ENCODE data around the gene TMEM131L.
A peak's percentile ranks its signal among the peaks of the same experiment; 100 is the strongest.

The TMEM131L gene

DNA sequence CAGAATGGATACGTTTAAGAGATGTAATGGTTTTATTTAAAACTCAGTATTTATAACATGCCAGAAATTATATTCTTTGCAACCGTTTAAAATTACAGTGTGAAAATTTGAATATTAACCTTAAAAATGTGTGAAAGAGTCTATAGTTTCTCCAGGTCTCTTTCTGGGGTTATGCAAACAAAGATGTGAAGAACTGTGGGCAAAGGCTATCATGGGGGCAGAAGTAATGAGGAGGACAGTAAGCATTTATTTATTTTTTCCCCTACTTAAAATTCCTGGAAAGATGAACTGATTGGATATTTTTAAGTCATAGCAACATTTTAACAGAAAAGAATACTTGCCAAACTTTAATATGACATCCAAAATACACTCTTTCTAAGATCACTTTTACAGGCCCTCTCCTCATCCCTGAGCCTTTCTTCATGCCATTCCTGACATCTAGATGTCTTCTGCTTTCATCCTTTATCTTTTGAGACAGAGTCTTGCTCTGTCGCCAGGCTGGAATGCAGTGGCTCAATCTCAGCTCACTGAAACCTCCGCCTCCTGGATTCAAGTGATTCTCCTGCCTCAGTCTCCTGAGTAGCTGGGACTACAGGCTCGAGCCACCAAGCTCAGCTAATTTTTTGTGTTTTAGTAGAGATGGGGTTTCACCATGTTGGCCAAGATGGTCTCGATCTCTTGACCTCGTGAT, 46.1 kb downstream of the TMEM131L start:
- POLR2A ChIA-PET (ENCODE audit: low non-redundant PET) = no interaction called here
- DNase-seq (ENCODE audit: low spot score) = no peak
- TF ChIP-seq, protein P1, sequence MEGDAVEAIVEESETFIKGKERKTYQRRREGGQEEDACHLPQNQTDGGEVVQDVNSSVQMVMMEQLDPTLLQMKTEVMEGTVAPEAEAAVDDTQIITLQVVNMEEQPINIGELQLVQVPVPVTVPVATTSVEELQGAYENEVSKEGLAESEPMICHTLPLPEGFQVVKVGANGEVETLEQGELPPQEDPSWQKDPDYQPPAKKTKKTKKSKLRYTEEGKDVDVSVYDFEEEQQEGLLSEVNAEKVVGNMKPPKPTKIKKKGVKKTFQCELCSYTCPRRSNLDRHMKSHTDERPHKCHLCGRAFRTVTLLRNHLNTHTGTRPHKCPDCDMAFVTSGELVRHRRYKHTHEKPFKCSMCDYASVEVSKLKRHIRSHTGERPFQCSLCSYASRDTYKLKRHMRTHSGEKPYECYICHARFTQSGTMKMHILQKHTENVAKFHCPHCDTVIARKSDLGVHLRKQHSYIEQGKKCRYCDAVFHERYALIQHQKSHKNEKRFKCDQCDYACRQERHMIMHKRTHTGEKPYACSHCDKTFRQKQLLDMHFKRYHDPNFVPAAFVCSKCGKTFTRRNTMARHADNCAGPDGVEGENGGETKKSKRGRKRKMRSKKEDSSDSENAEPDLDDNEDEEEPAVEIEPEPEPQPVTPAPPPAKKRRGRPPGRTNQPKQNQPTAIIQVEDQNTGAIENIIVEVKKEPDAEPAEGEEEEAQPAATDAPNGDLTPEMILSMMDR (conservative IDR thresholded peaks at IDR 0.05; ENCODE audit: low read depth) = no peak
- no peak overlapping the region for H3K27ac ChIP-seq
- CTCF ChIA-PET = interaction anchor here (0.6 kb wide), 1 partner anchor 15 kb away, joined by 6 read pairs; no protein-coding TSS in a partner anchor

DNA sequence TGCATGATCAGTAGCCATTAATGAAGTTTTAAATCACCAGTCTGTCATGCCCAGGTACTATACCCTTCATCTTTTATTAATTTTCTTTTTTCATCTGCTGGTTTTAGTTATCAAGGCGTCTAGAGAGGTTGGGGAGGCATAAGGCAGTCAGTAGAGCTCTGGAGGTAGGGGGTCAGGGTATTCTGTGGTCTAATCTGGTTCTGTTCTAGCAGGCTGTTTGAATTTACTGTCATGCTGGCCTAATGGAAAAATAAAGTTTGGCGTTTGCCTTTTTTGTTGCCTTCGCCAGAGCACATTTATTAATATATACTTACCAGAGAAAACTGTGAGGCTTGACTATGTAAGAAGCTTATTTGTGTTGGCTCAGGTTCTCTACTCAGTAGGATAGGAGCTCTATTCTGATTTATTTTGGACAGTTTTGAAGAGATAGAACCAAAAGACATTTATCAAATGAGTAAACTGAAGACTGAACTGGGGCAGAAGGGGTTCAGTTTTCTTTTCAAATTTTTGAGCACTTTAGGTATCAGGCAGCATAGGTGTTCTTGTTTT, 46.9 kb downstream of the TMEM131L start:
- DNase-seq (ENCODE audit: low spot score) = no peak
- no peak overlapping the region for H3K27ac ChIP-seq

DNA sequence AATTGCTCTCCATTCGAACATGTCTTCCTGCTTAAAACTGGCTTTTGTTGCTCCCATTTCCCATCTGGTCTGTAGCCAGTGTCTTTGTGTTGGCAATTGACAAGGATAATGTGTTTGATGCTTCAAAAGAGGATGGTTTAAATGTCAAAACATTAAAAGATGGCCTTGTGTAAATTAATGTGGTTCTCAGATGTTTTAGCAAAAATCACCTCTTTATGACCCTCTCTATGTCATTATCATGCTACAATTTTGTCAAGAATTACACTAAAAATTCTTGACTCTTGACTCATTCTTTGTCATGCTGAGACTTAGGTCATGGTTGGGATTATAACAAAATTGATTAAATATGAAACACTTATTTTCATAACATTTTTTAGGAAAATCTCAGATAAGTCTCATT, 47.4 kb downstream of the TMEM131L start:
- DNase-seq (ENCODE audit: low spot score) = no peak
- CTCF ChIA-PET = no interaction called here
- POLR2A ChIA-PET (ENCODE audit: low non-redundant PET) = no interaction called here
- no peak overlapping the region for H3K27ac ChIP-seq
- TF ChIP-seq, protein P1 (conservative IDR thresholded peaks at IDR 0.05; ENCODE audit: low read depth) = no peak

More for the DNA sequence above, 46.9 kb downstream of the TMEM131L start:
- ChIA-PET POLR2A (ENCODE audit: low non-redundant PET) (no interaction called here), CTCF (no interaction called here)
- TF ChIP-seq, protein P1 (conservative IDR thresholded peaks at IDR 0.05; ENCODE audit: low read depth) = no peak

DNA sequence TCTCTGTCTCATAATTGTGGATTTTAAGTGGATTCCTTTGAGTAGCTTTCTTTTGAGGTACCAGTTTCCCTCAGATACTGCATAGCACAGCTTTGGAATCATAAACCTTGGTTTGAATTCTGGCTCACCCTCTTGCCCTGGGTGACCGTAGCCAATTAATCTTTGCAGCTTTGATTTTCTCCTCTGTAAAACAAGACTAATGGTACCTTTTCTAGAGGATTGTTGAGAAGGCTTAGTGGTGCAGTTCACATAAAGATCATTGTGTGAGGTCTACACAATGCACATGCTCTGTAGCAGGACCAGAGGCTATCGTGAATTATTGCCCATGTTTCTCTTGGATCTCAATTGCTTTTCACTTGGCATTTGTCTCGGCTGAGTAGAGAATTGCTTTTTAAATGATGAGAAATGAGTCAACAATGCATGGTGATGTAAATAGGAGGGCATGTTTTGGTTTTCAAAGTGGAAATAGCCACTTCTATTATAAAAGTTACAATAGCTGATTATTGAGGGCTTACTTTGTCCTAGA, 47.9 kb downstream of the TMEM131L start:
- POLR2A ChIA-PET (ENCODE audit: low non-redundant PET) = no interaction called here
- TF ChIP-seq, protein P1 (conservative IDR thresholded peaks at IDR 0.05; ENCODE audit: low read depth) = no peak
- CTCF ChIA-PET = no interaction called here
- no peak overlapping the region for H3K27ac ChIP-seq
- no peak for DNase-seq (ENCODE audit: low spot score)

DNA sequence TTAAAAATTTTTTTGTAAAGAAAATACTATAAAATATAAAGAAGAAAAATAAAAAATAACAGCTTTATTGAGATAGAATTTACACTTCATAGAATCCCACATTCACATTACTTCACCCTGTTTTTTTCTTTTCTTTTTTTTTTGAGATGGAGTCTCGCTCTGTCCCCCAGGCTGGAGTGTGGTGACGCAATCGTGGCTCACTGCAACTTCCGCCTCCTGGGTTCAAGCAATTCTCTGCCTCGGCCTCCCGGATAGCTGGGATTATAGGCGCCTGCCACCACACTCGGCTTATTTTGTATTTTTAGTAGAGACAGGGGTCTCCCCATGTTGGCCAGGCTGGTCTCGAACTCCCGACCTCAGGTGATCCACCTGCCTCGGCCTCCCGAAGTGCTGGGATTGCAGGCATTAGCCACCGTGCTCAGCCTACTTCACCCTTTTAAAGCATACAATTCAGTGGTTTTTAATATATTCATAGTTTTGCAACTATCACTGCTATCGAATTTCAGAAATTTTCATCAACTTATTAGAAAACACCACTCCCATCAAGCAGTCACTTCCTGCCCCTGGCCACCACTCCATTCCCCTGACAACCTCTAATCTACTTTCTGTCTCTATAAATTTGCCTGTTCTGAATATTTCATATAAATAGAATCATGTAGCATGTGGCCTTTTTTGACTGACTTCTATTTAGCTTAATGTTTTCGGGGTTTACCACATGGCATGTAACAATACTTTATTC, 48.7 kb downstream of the TMEM131L start:
- TF ChIP-seq, protein P1 (conservative IDR thresholded peaks at IDR 0.05; ENCODE audit: low read depth) = no peak
- DNase-seq (ENCODE audit: low spot score) = no peak
- ChIA-PET POLR2A (ENCODE audit: low non-redundant PET) (no interaction called here), CTCF (no interaction called here)
- no peak overlapping the region for H3K27ac ChIP-seq

DNA sequence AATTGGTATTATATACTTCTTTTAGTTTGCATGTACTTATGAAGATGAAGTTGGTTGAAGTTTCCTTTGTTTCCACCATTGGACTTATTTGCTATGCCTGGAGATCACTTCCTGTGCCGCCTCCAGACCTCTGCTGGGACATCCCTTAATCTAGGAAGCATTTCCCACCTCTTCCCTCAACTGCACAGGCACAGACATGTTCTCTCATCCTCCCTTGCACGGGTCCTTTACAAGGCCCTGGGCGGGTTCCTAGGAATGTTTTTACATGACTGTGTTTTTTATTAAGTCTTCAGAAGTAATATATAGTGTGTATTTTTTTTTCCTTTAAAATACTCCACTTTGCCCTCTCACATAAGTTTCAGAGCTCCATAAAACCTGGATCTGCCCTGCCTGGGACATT, 51.0 kb downstream of the TMEM131L start:
- H3K27ac ChIP-seq = peak overlapping the region; percentile 26; the same call in 1 of the 2 replicates
- CTCF ChIA-PET = no interaction called here

More for the DNA sequence above, 51.0 kb downstream of the TMEM131L start:
- TF ChIP-seq, protein P1 (conservative IDR thresholded peaks at IDR 0.05; ENCODE audit: low read depth) = no peak
- DNase-seq (ENCODE audit: low spot score) = peak; percentile 42
- POLR2A ChIA-PET (ENCODE audit: low non-redundant PET) = no interaction called here

Measured in RWPE1 (cell line).